ENCODE data around the gene NPBWR2.

NPBWR2 gene

DNA sequence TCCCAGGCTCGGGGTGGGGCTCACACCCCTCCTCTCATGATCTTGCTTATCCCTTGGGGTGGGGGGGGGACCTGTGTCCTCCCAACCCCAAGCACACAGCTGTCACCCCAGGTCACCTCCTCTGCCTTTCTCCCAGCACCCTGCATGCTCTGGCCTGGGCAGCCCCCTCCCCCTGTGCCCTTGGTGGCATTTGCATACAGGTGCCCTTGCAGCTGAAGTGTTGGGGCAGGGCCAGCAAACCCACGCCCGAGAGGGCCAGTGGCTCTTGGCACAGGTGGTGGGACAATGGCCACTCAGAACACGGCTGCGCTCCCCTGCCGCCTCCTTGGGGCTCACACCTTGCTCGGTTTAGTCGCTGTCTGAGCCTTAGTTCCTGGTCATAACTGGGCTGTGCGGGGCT, 45.5 kb upstream of the NPBWR2 start:
- TF ChIP-seq, protein P1, sequence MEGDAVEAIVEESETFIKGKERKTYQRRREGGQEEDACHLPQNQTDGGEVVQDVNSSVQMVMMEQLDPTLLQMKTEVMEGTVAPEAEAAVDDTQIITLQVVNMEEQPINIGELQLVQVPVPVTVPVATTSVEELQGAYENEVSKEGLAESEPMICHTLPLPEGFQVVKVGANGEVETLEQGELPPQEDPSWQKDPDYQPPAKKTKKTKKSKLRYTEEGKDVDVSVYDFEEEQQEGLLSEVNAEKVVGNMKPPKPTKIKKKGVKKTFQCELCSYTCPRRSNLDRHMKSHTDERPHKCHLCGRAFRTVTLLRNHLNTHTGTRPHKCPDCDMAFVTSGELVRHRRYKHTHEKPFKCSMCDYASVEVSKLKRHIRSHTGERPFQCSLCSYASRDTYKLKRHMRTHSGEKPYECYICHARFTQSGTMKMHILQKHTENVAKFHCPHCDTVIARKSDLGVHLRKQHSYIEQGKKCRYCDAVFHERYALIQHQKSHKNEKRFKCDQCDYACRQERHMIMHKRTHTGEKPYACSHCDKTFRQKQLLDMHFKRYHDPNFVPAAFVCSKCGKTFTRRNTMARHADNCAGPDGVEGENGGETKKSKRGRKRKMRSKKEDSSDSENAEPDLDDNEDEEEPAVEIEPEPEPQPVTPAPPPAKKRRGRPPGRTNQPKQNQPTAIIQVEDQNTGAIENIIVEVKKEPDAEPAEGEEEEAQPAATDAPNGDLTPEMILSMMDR (IDR thresholded peaks at IDR 0.05; ENCODE audit: low read depth, low read length), result no peak
- H3K4me3 ChIP-seq (ENCODE audit: low read depth, low read length), result no peak overlapping the region

DNA sequence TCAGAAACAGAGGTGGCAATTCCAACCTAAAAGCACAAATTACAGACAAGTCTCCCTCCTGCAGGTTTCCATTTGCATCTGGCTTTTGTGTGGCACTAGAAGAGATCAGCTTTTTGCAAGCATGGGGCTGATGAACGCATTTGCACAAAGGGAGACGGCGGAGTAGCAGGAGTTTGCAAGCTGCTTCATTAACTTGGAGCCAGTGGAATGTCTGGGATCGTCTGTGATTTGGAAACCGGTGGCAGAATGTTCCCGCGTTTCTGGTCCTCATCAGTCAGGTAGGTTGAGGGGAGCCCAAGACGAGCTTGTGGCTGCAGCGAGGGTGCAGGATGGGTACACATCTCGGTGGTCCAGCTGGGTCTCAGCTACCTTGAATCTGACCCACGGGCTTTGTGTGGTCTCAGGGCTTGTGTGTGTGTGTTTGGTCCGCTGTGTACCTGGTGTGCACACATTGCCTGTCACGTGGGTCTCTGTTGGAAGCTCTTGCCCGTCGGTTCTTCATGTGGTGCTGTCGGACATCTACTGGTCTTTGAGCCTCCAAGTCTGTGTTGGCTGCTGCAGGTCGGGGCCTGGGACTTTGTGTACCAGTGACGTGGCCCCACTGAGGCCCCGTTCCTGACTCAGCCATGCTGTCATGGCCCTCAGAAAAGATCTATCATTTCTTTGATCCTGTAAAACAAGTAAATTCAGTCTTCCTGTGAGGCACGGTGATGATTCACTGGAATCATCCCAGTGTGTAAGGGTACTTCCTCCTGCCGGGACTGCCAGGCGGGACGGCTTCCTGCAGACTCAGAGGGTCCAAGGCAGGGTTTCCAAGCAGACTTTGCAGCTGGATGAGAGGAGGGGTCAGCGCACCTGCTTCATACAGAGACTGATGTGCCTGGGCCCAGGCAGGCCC, 44.5 kb upstream of the NPBWR2 start:
- TF ChIP-seq, protein P1 (IDR thresholded peaks at IDR 0.05; ENCODE audit: low read depth, low read length), result no peak
- H3K4me3 ChIP-seq (ENCODE audit: low read depth, low read length), result no peak overlapping the region

GRCh38 chr20:64150756-64151632, 43.6 kb upstream of the NPBWR2 start:
- no peak overlapping the region for H3K4me3 ChIP-seq (ENCODE audit: low read depth, low read length)
- TF ChIP-seq, protein P1 (IDR thresholded peaks at IDR 0.05; ENCODE audit: low read depth, low read length), result no peak

GRCh38 chr20:64149809-64150560, 42.6 kb upstream of the NPBWR2 start:
- H3K4me3 ChIP-seq (ENCODE audit: low read depth, low read length), result no peak overlapping the region
- TF ChIP-seq, protein P1 (IDR thresholded peaks at IDR 0.05; ENCODE audit: low read depth, low read length), result no peak

GRCh38 chr20:64149141-64149540, 41.8 kb upstream of the NPBWR2 start:
- no peak overlapping the region for H3K4me3 ChIP-seq (ENCODE audit: low read depth, low read length)
- TF ChIP-seq, protein P1 (IDR thresholded peaks at IDR 0.05; ENCODE audit: low read depth, low read length), result no peak

DNA sequence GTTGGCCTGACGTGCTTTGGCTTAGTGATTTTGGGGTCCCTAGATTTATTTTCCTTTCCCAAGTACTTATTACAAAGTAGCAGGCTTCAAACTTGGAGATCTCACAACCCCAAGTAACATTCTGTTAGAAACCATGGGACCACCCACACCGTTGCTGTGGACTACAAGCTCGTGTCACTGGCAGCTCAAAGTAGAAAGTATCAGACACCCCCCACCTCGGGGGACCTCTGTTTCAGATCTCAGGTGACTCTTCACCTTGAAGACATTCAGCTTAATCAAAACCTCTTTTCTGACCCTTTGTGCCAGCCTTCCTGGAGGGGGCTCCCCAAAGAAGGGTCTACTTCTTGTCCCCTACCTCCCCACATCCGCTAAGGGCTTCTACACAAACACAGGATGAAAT, 41.2 kb upstream of the NPBWR2 start:
- TF ChIP-seq, protein P1 (IDR thresholded peaks at IDR 0.05; ENCODE audit: low read depth, low read length), result no peak
- no peak overlapping the region for H3K4me3 ChIP-seq (ENCODE audit: low read depth, low read length)
